Testis (tissue), 3 donors: ENCODE measurements around the gene HES1. TPM values are rescaled to one million over a fixed set of nuclear protein-coding genes. Genes with fewer than 3 reads are reported as not detected.

ENCODE experiments used
- DNase-seq: peaks from one replicate; pipeline ENCODE4 v3.0.0-alpha.2; 2019
- H3K27ac ChIP-seq, 2 donors: fragments of 200-600 bp; sonication (generic); one replicate each; pipeline ENCODE4 v1.5.1; 2019
- H3K27me3 ChIP-seq: fragments of 200-600 bp; sonication (generic); one replicate; pipeline ENCODE4 v1.5.1; 2019
- H3K36me3 ChIP-seq: fragments of 200-600 bp; sonication (generic); one replicate; pipeline ENCODE4 v1.5.1; 2017; ENCODE audit warnings: low read depth; ENCODE audit errors: missing control alignments
- H3K4me1 ChIP-seq: fragments of 200-600 bp; sonication (generic); one replicate; pipeline ENCODE4 v1.5.1; 2019
- H3K4me3 ChIP-seq, 2 donors: fragments of 200-600 bp; sonication (generic); one replicate each; pipeline ENCODE4 v1.5.1; 2017 to 2019
- H3K9me3 ChIP-seq: fragments of 200-600 bp; sonication (generic); one replicate; pipeline ENCODE4 v1.5.1; 2017
- POLR2A ChIP-seq: fragments of 450-650 bp; IDR thresholded peaks from one replicate; pipeline ENCODE4 v1.6.1; 2017; ENCODE audit warnings: antibody characterized with exemption, mild to moderate bottlenecking, moderate library complexity
- WGBS, 2 donors: methylation state at CpG; one replicate each; pipeline ENCODE4 v1.1.5; 2018; 5-methylcytosine and 5-hydroxymethylcytosine counted together
- intact Hi-C: fragments of 100-400 bp; cut with DNase I; formaldehyde crosslinking; loops from one replicate; pipeline ENCODE4 v1.15.1; 2023; ENCODE audit warnings: low total_unique reads
- polyA plus RNA-seq: library from polyadenylated mRNA; stranded (reverse); fragments of 350-450 nt; fragmentation: Illumina TruSeq; extraction: RNeasy Lipid Tissue Mini Kit (QIAGEN cat#74804); gene quantifications from one replicate; pipeline ENCODE4 v1.2.3, GENCODE V29; 2014; ENCODE audit warnings: low read depth, low replicate concordance; ENCODE audit not compliant: insufficient read depth
- total RNA-seq, 2 donors: library from RNA; depleted of rRNA; stranded (reverse); fragments of >200 nt; gene quantifications; one replicate each; pipeline ENCODE4 v1.2.3, GENCODE V29; 2016
- TF ChIP-seq, protein P1 (sequence below), 3 experiments: fragments of 450-650 bp in 2 of 3; fragments of 200-600 bp in 1 of 3; sonication (generic) in 1 of 3; IDR thresholded peaks; one replicate each; pipeline ENCODE4 v1.5.1; 2016 to 2019; ENCODE audit warnings: antibody characterized with exemption in 3 of 3, mild to moderate bottlenecking in 2 of 3, moderate library complexity in 1 of 3

Gene HES1
- total and polyA plus RNA-seq, 3 donors from 2014 or later = 17.5 to 41.1 (median 38.9) TPM

DNA sequence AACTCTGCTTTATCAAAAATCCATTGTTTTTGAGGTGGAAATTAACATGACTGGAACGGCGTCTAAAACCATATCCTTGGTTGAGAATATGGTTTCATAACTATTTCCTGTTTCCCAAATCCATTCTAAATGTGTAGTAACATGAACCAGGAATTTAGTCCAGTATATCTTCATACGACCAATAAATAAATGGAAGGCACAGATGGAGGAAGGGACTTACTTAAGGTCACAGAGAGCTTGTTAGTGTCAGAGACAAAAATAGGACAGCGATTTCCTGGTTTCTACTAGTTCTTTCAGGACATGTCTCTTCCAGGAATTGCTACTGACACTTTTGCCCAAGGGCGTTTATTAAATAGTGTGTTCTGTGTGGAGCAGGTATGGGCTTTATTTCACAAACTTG is 41.2 kb downstream of the HES1 start:
- Histone ChIP-seq H3K4me1 (no peaks in the 10 kb centered on the region), H3K9me3 (no peaks in the 10 kb centered on the region), H3K4me3 (no peak overlapping the region), H3K36me3 (no peaks in the 10 kb centered on the region), H3K27me3 (no peaks in the 10 kb centered on the region), H3K27ac (no peak overlapping the region)
- intact Hi-C loops = no loop called here
- TF ChIP-seq, protein P1, sequence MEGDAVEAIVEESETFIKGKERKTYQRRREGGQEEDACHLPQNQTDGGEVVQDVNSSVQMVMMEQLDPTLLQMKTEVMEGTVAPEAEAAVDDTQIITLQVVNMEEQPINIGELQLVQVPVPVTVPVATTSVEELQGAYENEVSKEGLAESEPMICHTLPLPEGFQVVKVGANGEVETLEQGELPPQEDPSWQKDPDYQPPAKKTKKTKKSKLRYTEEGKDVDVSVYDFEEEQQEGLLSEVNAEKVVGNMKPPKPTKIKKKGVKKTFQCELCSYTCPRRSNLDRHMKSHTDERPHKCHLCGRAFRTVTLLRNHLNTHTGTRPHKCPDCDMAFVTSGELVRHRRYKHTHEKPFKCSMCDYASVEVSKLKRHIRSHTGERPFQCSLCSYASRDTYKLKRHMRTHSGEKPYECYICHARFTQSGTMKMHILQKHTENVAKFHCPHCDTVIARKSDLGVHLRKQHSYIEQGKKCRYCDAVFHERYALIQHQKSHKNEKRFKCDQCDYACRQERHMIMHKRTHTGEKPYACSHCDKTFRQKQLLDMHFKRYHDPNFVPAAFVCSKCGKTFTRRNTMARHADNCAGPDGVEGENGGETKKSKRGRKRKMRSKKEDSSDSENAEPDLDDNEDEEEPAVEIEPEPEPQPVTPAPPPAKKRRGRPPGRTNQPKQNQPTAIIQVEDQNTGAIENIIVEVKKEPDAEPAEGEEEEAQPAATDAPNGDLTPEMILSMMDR (IDR thresholded peaks at IDR 0.05) = no peak
- TF ChIP-seq POLR2A = no peak
- DNase-seq = no peak
- WGBS, 2 donors = 74 to 82% methylated on average over 5 of the region's 5 CpGs

DNA sequence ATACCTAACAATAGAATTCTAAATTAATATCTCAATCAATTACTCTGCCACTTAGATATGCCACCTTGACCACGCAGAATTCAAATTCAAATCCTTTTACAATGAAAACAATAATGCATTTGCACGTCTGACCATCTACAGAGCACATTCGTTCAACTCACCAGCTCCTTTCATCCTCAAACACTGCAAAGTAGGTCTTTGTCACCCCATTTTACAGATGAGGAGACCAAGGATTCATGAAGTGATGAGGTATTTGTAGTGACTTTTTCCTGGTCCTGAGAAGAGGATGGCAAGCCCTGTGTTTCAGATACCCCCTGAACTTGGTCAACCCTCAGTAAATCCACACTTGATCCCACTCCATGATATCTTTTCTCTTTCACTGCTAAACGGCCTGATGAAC is 42.2 kb downstream of the HES1 start:
- intact Hi-C loops = no loop called here
- H3K4me1 ChIP-seq = no peaks in the 10 kb centered on the region
- no peak for TF ChIP-seq POLR2A
- TF ChIP-seq, protein P1 (IDR thresholded peaks at IDR 0.05) = no peak
- H3K9me3 ChIP-seq = no peaks in the 10 kb centered on the region
- H3K27ac ChIP-seq = no peak overlapping the region
- H3K27me3 ChIP-seq = no peaks in the 10 kb centered on the region
- no peak for DNase-seq
- 80 to 83% methylated on average over 4 of the region's 4 CpGs for WGBS, 2 donors
- no peaks in the 10 kb centered on the region for H3K36me3 ChIP-seq
- H3K4me3 ChIP-seq = no peak overlapping the region

- TF ChIP-seq, protein P1 (IDR thresholded peaks at IDR 0.05) = no peak
- TF ChIP-seq POLR2A = no peak
- Histone ChIP-seq H3K9me3 (no peaks in the 10 kb centered on the region), H3K4me1 (no peaks in the 10 kb centered on the region), H3K36me3 (no peaks in the 10 kb centered on the region), H3K27ac (no peak overlapping the region), H3K27me3 (no peaks in the 10 kb centered on the region), H3K4me3 (no peak overlapping the region)
- no peak for DNase-seq
- WGBS, 2 donors = 62 to 71% methylated on average over 5 to 6 of the region's 6 CpGs
- intact Hi-C loops = no loop called here
These were observed 42.7 kb downstream of the HES1 start for GRCh38 chr3:194178669-194179068.

- H3K9me3 ChIP-seq = no peaks in the 10 kb centered on the region
- no peaks in the 10 kb centered on the region for H3K27me3 ChIP-seq
- no peak for DNase-seq
- intact Hi-C loops = no loop called here
- no peak overlapping the region for H3K4me3 ChIP-seq
- no peaks in the 10 kb centered on the region for H3K36me3 ChIP-seq
- WGBS, 2 donors = 75 to 83% methylated on average over 5 of the region's 5 CpGs
- TF ChIP-seq, protein P1 (IDR thresholded peaks at IDR 0.05) = no peak
- no peak for TF ChIP-seq POLR2A
- no peak overlapping the region for H3K27ac ChIP-seq
- no peaks in the 10 kb centered on the region for H3K4me1 ChIP-seq
These were observed 44.6 kb downstream of the HES1 start for GRCh38 chr3:194180570-194180969.
